ENCODE measurements around the gene TMEM232. TPM values are rescaled to one million over a fixed set of nuclear protein-coding genes. Genes with fewer than 3 reads are reported as not detected.

TMEM232 gene
- total RNA-seq, 4 donors from 2014 or later, result 3.8 to 13.1 (median 4.1) TPM; not detected in 1

DNA sequence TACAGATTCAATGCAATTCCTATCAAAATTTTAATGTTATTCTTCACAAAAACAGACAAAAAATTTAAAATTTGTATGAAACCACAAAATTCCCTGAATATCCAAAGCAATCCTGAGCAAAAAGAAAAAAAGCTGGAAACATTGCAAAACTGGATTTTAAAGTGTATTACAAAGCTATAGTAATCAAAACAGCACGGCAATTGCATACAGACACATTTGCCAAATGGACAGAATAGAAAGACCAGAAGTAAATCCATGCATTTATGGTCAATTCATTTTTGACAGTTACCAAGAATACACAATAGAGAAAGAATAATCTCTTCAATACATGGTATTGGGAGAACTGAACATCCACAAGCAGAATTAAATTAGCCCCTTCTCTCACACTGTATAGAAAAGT is 110.5 kb downstream of the TMEM232 start:
- no peaks in the 10 kb centered on the region for H3K4me1 ChIP-seq
- in situ Hi-C loops (cut with MboI; ENCODE audit: low pct_ligation_motif_present in 1 of 4, low pct_unique_long_range_greater_than_20kb in 1 of 4, low sequenced_read_pairs in 3 of 4), result no loop called here
- no peaks in the 10 kb centered on the region for H3K36me3 ChIP-seq
- no peaks in the 10 kb centered on the region for H3K27me3 ChIP-seq
- WGBS, 2 donors (ENCODE audit: low coverage in 1 of 2), result 95 to 100% methylated on average over 1 of the region's 1 CpG
- intact Hi-C loops (cut with DNase I; ENCODE audit: low total_unique reads), result no loop called here
- H3K4me3 ChIP-seq, result no peak overlapping the region
- H3K27ac ChIP-seq, result no peak overlapping the region
- DNase-seq, result no peak
- peaks cover 10 to 11% of the 10 kb centered on the region in 2 donors for H3K9me3 ChIP-seq
- TF ChIP-seq POLR2A (IDR thresholded peaks at IDR 0.05), result no peak
- TF ChIP-seq POLR2AphosphoS5 (IDR thresholded peaks at IDR 0.05), result no peak
- no peak for TF ChIP-seq EP300 (IDR thresholded peaks at IDR 0.05; ENCODE audit: low read depth)
- TF ChIP-seq, protein P1, sequence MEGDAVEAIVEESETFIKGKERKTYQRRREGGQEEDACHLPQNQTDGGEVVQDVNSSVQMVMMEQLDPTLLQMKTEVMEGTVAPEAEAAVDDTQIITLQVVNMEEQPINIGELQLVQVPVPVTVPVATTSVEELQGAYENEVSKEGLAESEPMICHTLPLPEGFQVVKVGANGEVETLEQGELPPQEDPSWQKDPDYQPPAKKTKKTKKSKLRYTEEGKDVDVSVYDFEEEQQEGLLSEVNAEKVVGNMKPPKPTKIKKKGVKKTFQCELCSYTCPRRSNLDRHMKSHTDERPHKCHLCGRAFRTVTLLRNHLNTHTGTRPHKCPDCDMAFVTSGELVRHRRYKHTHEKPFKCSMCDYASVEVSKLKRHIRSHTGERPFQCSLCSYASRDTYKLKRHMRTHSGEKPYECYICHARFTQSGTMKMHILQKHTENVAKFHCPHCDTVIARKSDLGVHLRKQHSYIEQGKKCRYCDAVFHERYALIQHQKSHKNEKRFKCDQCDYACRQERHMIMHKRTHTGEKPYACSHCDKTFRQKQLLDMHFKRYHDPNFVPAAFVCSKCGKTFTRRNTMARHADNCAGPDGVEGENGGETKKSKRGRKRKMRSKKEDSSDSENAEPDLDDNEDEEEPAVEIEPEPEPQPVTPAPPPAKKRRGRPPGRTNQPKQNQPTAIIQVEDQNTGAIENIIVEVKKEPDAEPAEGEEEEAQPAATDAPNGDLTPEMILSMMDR (IDR thresholded peaks at IDR 0.05), result no peak

DNA sequence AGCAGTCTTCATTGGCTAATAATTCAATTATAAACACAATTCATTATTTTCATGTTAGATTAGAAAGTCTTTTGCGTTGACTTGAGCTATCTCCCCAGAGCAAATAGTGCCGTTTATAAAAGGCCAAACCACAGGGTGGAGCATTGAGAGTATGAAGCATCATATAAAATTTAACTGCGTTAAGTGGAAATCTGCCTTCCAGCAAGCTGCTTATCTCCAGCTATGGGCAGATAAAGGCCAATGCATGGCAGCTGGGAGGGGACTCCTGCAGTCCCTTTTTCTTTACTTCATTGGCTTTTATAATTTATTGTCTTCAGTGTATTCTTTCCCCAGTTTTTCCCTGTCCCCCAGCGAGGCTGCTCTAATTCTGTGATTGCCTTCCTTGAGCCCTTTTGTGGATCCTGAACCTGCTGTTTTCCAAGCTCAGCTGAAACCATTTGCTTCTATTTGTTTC is 113.7 kb downstream of the TMEM232 start:
- H3K27ac ChIP-seq, result no peak overlapping the region
- no peaks in the 10 kb centered on the region for H3K27me3 ChIP-seq
- 47 to 60% methylated on average over 3 to 4 of the region's 4 CpGs for WGBS, 2 donors (ENCODE audit: low coverage in 1 of 2)
- H3K4me1 ChIP-seq, result no peaks in the 10 kb centered on the region
- TF ChIP-seq POLR2AphosphoS5 (IDR thresholded peaks at IDR 0.05) (no peak), POLR2A (IDR thresholded peaks at IDR 0.05) (no peak), EP300 (IDR thresholded peaks at IDR 0.05; ENCODE audit: low read depth) (no peak)
- TF ChIP-seq, protein P1 (IDR thresholded peaks at IDR 0.05), result no peak
- no peaks in the 10 kb centered on the region for H3K36me3 ChIP-seq
- in situ Hi-C loops (cut with MboI; ENCODE audit: low pct_ligation_motif_present in 1 of 4, low pct_unique_long_range_greater_than_20kb in 1 of 4, low sequenced_read_pairs in 3 of 4) (no loop called here), intact Hi-C loops (cut with DNase I; ENCODE audit: low total_unique reads) (no loop called here)
- no peak for DNase-seq
- no peak overlapping the region for H3K4me3 ChIP-seq
- peaks cover 10 to 11% of the 10 kb centered on the region in 2 donors for H3K9me3 ChIP-seq

DNA sequence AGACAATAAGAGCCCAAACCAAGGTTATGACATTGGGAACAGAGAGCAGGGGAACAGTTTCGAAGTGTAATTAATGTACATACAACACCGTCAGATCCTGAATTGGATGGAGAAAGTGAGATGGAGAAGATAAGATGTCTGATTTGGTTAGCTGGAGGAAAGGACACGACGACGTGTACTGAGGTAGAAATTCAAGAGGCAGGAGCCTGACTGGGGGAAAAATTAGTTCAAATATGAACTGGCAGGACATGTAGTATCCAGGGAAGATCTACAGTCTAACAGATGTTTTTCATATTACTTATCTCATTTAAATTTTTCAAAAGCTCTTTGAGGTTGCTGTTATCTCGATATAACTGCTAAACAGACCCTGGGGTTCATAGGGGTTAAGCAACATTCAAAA is 114.7 kb downstream of the TMEM232 start:
- Histone ChIP-seq H3K4me1 (no peaks in the 10 kb centered on the region), H3K27me3 (no peaks in the 10 kb centered on the region), H3K4me3 (no peak overlapping the region), H3K9me3 (peaks cover 10 to 11% of the 10 kb centered on the region in 2 donors), H3K36me3 (no peaks in the 10 kb centered on the region), H3K27ac (no peak overlapping the region)
- TF ChIP-seq POLR2A (IDR thresholded peaks at IDR 0.05) (no peak), EP300 (IDR thresholded peaks at IDR 0.05; ENCODE audit: low read depth) (no peak), POLR2AphosphoS5 (IDR thresholded peaks at IDR 0.05) (no peak)
- TF ChIP-seq, protein P1 (IDR thresholded peaks at IDR 0.05), result no peak
- 82 to 90% methylated on average over 6 of the region's 6 CpGs for WGBS, 2 donors (ENCODE audit: low coverage in 1 of 2)
- in situ Hi-C loops (cut with MboI; ENCODE audit: low pct_ligation_motif_present in 1 of 4, low pct_unique_long_range_greater_than_20kb in 1 of 4, low sequenced_read_pairs in 3 of 4), result no loop called here
- DNase-seq, result no peak
- intact Hi-C loops (cut with DNase I; ENCODE audit: low total_unique reads), result no loop called here

DNA sequence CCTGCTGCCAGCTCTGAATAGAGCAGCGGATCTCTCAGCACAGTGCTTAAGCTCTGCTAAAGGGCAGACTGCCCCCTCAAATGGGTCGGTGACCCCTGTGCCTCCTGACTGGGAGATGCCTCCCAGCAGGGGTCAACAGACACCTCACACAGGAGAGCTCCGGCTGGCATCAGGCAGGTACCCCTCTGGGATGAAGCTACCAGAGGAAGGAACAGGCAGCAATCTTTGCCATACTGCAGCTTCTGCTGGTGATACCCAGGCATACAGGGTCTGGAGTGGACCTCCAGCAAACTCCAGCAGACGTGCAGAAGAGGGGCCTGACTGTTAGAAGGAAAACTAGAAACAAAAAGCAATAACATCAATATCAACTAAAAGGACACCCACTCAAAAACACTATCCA is 131.6 kb downstream of the TMEM232 start:
- H3K27ac ChIP-seq, result no peak overlapping the region
- H3K27me3 ChIP-seq, result no peaks in the 10 kb centered on the region
- no peak for DNase-seq
- in situ Hi-C loops (cut with MboI; ENCODE audit: low pct_ligation_motif_present in 1 of 4, low pct_unique_long_range_greater_than_20kb in 1 of 4, low sequenced_read_pairs in 3 of 4) (no loop called here), intact Hi-C loops (cut with DNase I; ENCODE audit: low total_unique reads) (no loop called here)
- H3K4me3 ChIP-seq, result no peak overlapping the region
- no peaks in the 10 kb centered on the region for H3K4me1 ChIP-seq
- no peaks in the 10 kb centered on the region for H3K36me3 ChIP-seq
- TF ChIP-seq, protein P1 (IDR thresholded peaks at IDR 0.05), result no peak
- TF ChIP-seq POLR2AphosphoS5 (IDR thresholded peaks at IDR 0.05) (no peak), EP300 (IDR thresholded peaks at IDR 0.05; ENCODE audit: low read depth) (no peak), POLR2A (IDR thresholded peaks at IDR 0.05) (no peak)
- no peaks in the 10 kb centered on the region for H3K9me3 ChIP-seq
- 85% methylated on average over 4 of the region's 4 CpGs; no CpG with 5 or more reads in 1 of the 2 donors for WGBS, 2 donors (ENCODE audit: low coverage in 1 of 2)

All from transverse colon (tissue), 4 donors.